Activated CD8-positive, alpha-beta T cell treated with anti-CD3 and anti-CD28 coated beads, Interleukin-2, amount 10 ng/mL, durations not matched to agents 7 days and 5 days (primary cell): ENCODE measurements around the gene KCNMA1. TPM values are rescaled to one million over a fixed set of nuclear protein-coding genes. Genes with fewer than 3 reads are reported as not detected.

Experiments
- ATAC-seq: fragments of 150-1000 bp; cut with Tn5 transposase; one replicate; pipeline ENCODE4 v1.10.0; 2021; ENCODE audit warnings: moderate library complexity
- CTCF ChIA-PET: fragments of 350-600 bp; sonication (Branson Sonifier 250); formaldehyde crosslinking; loops from one replicate; lab custom pipeline; 2021; ENCODE audit warnings: antibody characterized with exemption; lab: Charles Lee
- POLR2A ChIA-PET: fragments of 350-600 bp; sonication (Branson Sonifier 250); formaldehyde crosslinking; loops from one replicate; lab custom pipeline; 2021; ENCODE audit warnings: antibody characterized with exemption; lab: Charles Lee
- DNase-seq: peaks from one replicate; pipeline ENCODE4 v3.0.0-alpha.2; 2020
- H3K27ac Mint-ChIP-seq: one replicate; pipeline ENCODE4 v1.8.0; 2021; ENCODE audit warnings: mild to moderate bottlenecking, mixed read lengths
- H3K27me3 Mint-ChIP-seq: one replicate; pipeline ENCODE4 v1.8.0; 2021; ENCODE audit warnings: low read depth, mixed read lengths
- H3K36me3 Mint-ChIP-seq: one replicate; pipeline ENCODE4 v1.8.0; 2021; ENCODE audit warnings: low read depth, mixed read lengths
- H3K4me1 Mint-ChIP-seq: one replicate; pipeline ENCODE4 v1.8.0; 2021; ENCODE audit warnings: low read depth, mixed read lengths
- H3K4me3 Mint-ChIP-seq: one replicate; pipeline ENCODE4 v1.8.0; 2021; ENCODE audit warnings: mild to moderate bottlenecking, mixed read lengths
- H3K9me3 Mint-ChIP-seq: one replicate; pipeline ENCODE4 v1.8.0; 2022; ENCODE audit warnings: mixed read lengths; ENCODE audit not compliant: insufficient read depth
- total RNA-seq, 2 experiments: library from RNA; stranded (reverse); gene quantifications; one replicate each; pipeline ENCODE4 v1.2.3, GENCODE V29; 2021

The KCNMA1 gene
- total RNA-seq, 2 experiments from 2014 or later = 0.16 TPM

DNA sequence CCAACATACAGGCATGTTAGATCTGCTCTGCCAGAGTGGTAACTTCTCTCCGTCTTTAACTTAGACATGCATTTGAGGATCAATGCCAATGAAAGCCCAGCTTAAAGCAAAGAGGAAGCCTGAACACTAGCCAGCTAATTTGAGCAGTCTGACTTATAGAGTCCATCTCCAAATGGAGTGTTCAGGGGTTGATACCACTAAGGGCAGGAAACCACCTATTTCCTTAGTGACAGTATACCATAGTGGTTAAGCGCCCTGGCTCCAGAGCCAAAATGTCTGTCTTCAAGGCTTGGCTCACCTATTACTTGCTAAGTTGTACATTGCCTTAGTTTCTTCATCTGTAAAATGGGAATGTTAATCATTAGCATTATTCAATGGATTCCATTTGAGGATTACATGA, 678.5 kb downstream of the KCNMA1 start:
- POLR2A ChIA-PET = no interaction called here
- Mint-ChIP-seq H3K36me3 (no peaks in the 10 kb centered on the region), H3K27me3 (peaks cover 8% of the 10 kb centered on the region), H3K4me3 (no peak overlapping the region), H3K4me1 (no peaks in the 10 kb centered on the region), H3K9me3 (no peaks in the 10 kb centered on the region), H3K27ac (no peak overlapping the region)
- ATAC-seq (no peak), DNase-seq (no peak)
- CTCF ChIA-PET = no interaction called here

DNA sequence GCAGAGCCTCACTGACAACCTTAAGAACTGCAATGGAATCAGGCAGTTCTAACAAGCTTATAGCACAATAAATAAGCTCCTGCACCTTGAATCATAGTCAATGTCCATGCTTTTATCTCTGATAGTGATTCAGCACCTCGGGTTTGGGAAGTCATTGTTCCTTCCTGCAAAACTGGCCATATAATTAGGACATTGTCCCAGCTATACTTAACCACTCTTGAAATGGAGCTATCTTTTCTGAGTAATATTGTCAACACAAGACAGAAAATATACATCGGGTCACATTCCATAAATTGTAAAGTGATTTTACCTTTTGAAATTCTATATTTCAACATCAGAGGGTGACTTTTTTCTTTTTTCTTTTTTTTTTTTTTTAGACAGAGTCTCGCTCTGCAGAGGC, 682.8 kb downstream of the KCNMA1 start:
- CTCF ChIA-PET = no interaction called here
- H3K27ac Mint-ChIP-seq = no peak overlapping the region

DNA sequence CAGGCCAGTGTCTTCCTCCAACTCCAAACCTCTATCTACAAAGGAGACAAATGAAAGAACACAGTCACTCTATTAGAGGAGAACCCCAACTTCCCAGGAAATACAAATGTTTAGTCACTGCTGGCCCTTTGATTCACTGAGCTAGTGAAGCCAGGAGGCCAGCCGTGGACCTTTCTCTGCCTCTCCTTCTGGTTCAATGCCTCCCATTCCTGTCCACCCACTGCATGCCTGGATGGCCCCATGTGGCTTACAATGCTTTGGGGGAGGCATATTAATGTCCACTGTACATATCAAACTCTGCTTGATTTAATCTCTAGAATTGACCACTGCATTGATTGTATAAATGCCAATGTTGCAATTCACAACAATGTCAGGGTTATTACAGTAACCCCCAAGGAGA, 687.3 kb downstream of the KCNMA1 start:
- H3K36me3 Mint-ChIP-seq = no peaks in the 10 kb centered on the region
- no peak overlapping the region for H3K4me3 Mint-ChIP-seq
- H3K4me1 Mint-ChIP-seq = no peaks in the 10 kb centered on the region
- H3K9me3 Mint-ChIP-seq = no peaks in the 10 kb centered on the region
- no peak overlapping the region for H3K27ac Mint-ChIP-seq
- ATAC-seq (no peak), DNase-seq (no peak)
- ChIA-PET POLR2A (no interaction called here), CTCF (interaction anchor here (0.8 kb wide), 1 partner anchor 10 kb away, joined by 3 read pairs; no protein-coding TSS in a partner anchor)
- peaks cover 4% of the 10 kb centered on the region for H3K27me3 Mint-ChIP-seq

More for the DNA sequence above, 682.8 kb downstream of the KCNMA1 start:
- Mint-ChIP-seq H3K4me3 (no peak overlapping the region), H3K4me1 (no peaks in the 10 kb centered on the region), H3K36me3 (no peaks in the 10 kb centered on the region), H3K9me3 (no peaks in the 10 kb centered on the region), H3K27me3 (peaks cover 2% of the 10 kb centered on the region)
- DNase-seq = no peak
- ATAC-seq = no peak
- POLR2A ChIA-PET = no interaction called here

DNA sequence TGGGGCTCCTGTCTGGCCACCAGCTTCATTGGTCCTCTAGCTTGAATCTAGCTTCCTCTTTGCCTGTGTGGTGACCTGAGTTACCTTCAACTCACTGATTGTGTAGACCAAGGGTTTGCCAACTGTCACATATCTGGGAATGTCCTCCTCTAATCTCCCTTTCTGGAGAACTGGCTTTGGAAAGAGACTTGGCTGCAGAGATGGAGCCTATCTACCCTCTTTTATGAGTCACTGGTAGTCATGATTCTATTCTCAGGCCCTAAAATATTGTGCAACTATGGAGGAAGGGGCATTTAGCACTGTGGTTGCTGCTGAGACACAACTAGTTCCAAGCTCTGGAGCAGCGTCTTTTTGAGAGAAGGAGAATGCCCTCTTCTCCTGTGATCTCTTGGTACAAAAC, 691.3 kb downstream of the KCNMA1 start:
- ATAC-seq = no peak
- H3K4me1 Mint-ChIP-seq = no peaks in the 10 kb centered on the region
- ChIA-PET CTCF (no interaction called here), POLR2A (no interaction called here)
- DNase-seq = no peak
- no peaks in the 10 kb centered on the region for H3K9me3 Mint-ChIP-seq
- no peak overlapping the region for H3K4me3 Mint-ChIP-seq
- no peak overlapping the region for H3K27ac Mint-ChIP-seq
- peaks cover 2% of the 10 kb centered on the region for H3K27me3 Mint-ChIP-seq
- H3K36me3 Mint-ChIP-seq = no peaks in the 10 kb centered on the region

DNA sequence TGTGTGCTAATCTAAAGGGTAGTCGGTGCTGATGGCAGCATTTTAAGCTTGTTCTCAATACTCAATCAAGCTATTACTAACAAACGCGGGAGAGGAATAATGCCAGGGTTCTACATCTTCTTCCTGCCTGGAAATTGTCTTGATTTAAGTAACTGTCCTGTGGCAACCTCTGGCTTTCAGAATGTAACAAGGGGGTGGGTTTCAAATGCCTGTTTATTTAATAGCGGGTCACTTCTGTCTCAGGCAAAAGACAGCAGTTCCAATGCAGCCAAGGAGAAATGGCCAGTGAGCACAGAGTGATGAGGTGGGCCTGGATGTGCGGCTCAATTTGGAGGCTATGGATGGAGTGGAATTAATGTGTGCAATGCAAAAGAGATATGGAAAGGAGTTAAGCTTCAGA, 692.4 kb downstream of the KCNMA1 start:
- H3K4me3 Mint-ChIP-seq = no peak overlapping the region
- no peaks in the 10 kb centered on the region for H3K36me3 Mint-ChIP-seq
- no peaks in the 10 kb centered on the region for H3K9me3 Mint-ChIP-seq
- DNase-seq = no peak
- ATAC-seq = no peak
- no peak overlapping the region for H3K27ac Mint-ChIP-seq
- H3K27me3 Mint-ChIP-seq = peaks cover 2% of the 10 kb centered on the region
- ChIA-PET POLR2A (no interaction called here), CTCF (interaction anchor here (0.7 kb wide), 1 partner anchor 230 kb away, joined by 5 read pairs; no protein-coding TSS in a partner anchor)
- no peaks in the 10 kb centered on the region for H3K4me1 Mint-ChIP-seq

DNA sequence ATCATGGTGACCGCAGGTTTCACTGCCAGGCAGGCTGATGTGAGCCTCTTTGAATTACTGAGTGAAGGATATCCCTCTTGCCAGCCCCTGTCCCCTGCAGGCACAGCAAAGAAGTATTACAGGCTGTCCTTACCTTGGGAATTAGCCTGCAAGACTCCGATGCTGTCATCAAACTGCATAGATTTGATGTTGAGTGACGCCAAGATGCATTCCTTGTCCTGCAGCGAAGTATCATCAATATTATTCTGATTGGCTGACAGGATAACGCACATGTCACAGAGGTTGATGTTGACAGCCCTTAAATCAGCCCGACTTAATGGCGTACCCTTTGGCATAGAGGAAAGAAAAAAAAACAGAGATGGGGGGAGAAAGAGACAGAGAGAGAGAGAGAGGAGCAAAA, 693.0 kb downstream of the KCNMA1 start:
- Mint-ChIP-seq H3K27me3 (peaks cover 2% of the 10 kb centered on the region), H3K4me3 (no peak overlapping the region), H3K27ac (no peak overlapping the region), H3K9me3 (no peaks in the 10 kb centered on the region), H3K4me1 (no peaks in the 10 kb centered on the region), H3K36me3 (no peaks in the 10 kb centered on the region)
- POLR2A ChIA-PET = no interaction called here
- no peak for DNase-seq
- CTCF ChIA-PET = interaction anchor here (0.7 kb wide), 1 partner anchor 230 kb away, joined by 5 read pairs; no protein-coding TSS in a partner anchor
- no peak for ATAC-seq

DNA sequence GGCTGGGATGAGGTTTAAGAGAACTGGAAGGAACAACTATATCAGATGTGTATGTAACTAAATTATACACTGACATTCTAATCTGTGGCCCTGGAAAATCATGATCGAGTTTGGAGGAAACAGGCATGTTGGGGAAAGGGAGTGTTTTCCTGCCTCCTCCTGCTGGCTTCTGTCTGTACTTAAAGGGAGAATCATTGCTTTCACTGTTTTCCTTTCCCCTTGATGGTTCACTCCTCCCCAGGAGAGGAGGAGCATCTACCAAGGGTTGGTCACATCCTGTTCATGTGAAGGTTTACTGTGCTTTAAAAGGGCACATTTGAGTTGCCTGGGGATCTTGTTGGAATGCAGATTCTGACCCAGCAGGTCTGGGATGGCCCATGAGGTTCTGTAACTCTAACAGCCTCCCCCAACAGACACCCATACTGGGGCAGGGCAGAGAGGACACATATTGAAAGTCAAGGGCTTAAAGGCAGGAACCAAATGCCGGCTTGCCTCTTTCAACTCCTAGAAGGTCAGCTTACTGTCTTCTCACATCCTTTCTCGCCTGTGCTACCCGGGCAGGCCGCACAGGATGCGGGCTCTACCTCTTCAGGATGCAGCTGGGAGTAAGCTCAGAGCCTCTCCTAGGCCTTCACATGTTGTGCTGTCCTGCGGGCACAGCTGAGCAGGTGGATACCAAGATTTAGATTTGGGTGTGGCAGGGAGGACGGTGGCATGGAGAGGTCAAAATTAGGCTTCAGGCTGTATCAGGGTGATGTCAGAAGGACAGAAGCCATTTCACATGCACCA, 694.8 kb downstream of the KCNMA1 start:
- Mint-ChIP-seq H3K4me1 (no peaks in the 10 kb centered on the region), H3K27me3 (peaks cover 2% of the 10 kb centered on the region), H3K36me3 (no peaks in the 10 kb centered on the region), H3K4me3 (no peak overlapping the region), H3K27ac (no peak overlapping the region), H3K9me3 (no peaks in the 10 kb centered on the region)
- DNase-seq = no peak
- CTCF ChIA-PET = no interaction called here
- POLR2A ChIA-PET = no interaction called here
- ATAC-seq = no peak

DNA sequence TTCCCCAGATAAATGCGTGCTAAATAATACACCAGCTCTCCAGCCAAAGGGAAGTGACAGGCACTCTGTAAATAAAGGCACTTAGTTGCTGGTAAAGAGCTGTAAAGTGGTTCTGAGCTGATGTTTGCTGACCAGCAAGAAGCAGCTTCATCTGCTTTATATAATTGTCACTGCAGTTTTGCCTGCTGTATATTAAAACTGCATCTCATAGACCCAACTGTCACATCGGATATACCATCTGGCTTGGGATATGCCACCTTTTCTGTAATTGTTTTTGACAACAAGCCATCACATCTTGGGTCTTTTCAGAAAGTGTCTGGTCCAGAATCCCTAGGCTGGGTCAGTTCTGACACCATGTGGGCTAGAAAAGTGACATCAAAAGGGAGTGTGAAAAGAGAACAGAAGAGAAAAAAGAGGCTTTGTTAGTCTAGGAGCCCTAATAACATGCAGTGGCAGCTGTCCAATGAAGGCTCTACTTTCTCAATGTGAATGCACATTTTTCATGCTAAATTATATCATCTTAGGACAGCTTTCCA, 697.6 kb downstream of the KCNMA1 start:
- Mint-ChIP-seq H3K4me3 (no peak overlapping the region), H3K4me1 (no peaks in the 10 kb centered on the region), H3K36me3 (no peaks in the 10 kb centered on the region), H3K9me3 (no peaks in the 10 kb centered on the region), H3K27me3 (peaks cover 2% of the 10 kb centered on the region), H3K27ac (no peak overlapping the region)
- ATAC-seq = no peak
- POLR2A ChIA-PET = no interaction called here
- CTCF ChIA-PET = interaction anchor here (1.0 kb wide), 1 partner anchor 10 kb away, joined by 3 read pairs; no protein-coding TSS in a partner anchor
- DNase-seq = no peak

DNA sequence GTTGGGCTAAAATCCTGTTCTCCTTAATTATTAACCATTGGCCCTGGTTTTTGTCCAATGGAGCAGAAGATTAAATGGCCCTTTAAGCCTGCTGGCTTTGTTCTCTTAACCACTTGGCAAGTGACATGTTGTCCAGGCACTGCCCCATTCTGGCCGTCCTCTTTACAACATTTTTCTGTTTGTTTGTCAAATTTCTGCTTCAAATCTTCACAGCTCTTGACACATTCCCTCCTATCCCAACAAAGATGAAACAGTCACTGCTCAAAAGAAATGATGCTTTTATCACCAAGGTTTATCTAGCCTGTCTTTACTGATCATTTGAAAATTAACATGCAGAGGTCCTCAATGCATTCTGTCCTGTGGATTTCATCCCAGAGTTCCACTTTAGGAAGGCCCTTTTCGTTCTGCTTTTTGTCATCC, 700.4 kb downstream of the KCNMA1 start:
- Mint-ChIP-seq H3K4me1 (no peaks in the 10 kb centered on the region), H3K27ac (no peak overlapping the region), H3K36me3 (no peaks in the 10 kb centered on the region), H3K4me3 (no peak overlapping the region), H3K9me3 (no peaks in the 10 kb centered on the region), H3K27me3 (peaks cover 2% of the 10 kb centered on the region)
- ChIA-PET CTCF (no interaction called here), POLR2A (no interaction called here)
- ATAC-seq = no peak
- DNase-seq = no peak

DNA sequence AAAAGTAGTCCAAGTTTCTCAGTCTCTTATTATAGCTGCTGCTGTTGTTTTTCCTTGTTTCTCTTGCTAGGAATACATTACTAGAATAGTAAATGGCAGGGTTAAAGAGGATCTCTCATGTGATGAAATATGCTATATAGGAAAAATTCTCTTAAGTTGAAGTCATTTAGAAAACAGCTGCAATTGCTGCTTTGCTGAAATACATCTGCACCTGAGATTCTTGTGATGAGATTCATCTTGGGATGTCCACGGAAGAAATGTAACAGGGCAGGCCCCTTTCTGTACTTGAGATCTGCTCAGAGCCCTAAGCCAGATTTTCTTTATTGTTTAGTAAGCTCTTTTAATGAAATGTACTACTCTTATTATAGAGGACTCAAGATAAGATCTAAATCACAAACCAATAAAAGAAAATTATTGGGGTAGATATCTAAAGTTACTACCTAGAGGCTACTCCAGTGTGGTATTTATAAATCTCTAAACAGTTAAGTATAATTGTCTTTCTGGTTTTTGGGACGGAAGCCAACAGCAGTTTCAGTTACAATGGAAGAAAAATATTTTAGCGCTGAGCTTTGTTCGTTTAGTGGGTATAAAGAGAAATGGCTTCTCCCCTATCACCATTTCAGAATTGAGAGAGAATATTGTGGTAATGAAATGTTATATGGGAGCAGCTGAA, 701.5 kb downstream of the KCNMA1 start:
- ChIA-PET CTCF (no interaction called here), POLR2A (no interaction called here)
- Mint-ChIP-seq H3K27ac (no peak overlapping the region), H3K36me3 (no peaks in the 10 kb centered on the region), H3K27me3 (peaks cover 2% of the 10 kb centered on the region), H3K4me3 (no peak overlapping the region), H3K4me1 (no peaks in the 10 kb centered on the region), H3K9me3 (no peaks in the 10 kb centered on the region)
- ATAC-seq (no peak), DNase-seq (no peak)

DNA sequence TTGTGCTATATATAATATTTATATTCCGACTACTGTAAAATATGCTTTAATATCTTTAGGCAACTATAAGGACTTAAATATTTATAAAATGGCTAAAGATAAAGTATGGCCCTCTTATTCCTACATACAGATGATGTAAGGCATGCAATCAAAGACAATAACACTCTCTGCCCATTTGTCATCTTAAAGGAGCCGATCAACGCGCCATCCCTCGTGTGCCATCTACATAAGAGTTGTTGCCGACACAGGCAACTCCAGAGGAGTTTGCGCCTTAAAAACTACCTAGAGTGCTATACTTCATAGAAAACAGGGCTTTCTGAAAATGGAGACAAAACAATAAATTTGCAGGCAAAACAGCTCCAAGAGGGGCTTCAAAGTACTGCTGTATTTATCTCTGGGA, 709.0 kb downstream of the KCNMA1 start:
- ATAC-seq = no peak
- Mint-ChIP-seq H3K9me3 (no peaks in the 10 kb centered on the region), H3K36me3 (no peaks in the 10 kb centered on the region), H3K4me3 (no peak overlapping the region), H3K27me3 (no peaks in the 10 kb centered on the region), H3K27ac (no peak overlapping the region), H3K4me1 (no peaks in the 10 kb centered on the region)
- no peak for DNase-seq
- ChIA-PET CTCF (no interaction called here), POLR2A (no interaction called here)
